Uterus (tissue), 4 donors: ENCODE measurements around the gene PPP2R2C. TPM values are rescaled to one million over a fixed set of nuclear protein-coding genes. Genes with fewer than 3 reads are reported as not detected.

ENCODE experiments used
- DNase-seq, 2 donors: peaks; one replicate each; pipeline ENCODE4 v3.0.0-alpha.2; 2019 to 2020
- H3K27ac ChIP-seq, 2 donors: fragments of 200-600 bp; sonication (generic); 1 replicate in 1 of 2; 2 replicates in 1 of 2; pipeline ENCODE4 v1.5.1; 2016 to 2018
- H3K27me3 ChIP-seq, 2 donors: fragments of 200-600 bp; sonication (generic); one replicate each; pipeline ENCODE4 v1.5.1; 2018 to 2019; ENCODE audit warnings: control low read depth in 1 of 2
- H3K36me3 ChIP-seq, 2 donors: fragments of 200-600 bp; sonication (generic); one replicate each; pipeline ENCODE4 v1.5.1; 2019; ENCODE audit warnings: control low read depth in 1 of 2
- H3K4me1 ChIP-seq, 2 donors: fragments of 200-600 bp; sonication (generic); one replicate each; pipeline ENCODE4 v1.5.1; 2018 to 2019; ENCODE audit warnings: control low read depth in 1 of 2
- H3K4me3 ChIP-seq, 2 donors: fragments of 200-600 bp; sonication (generic); 1 replicate in 1 of 2; 2 replicates in 1 of 2; pipeline ENCODE4 v1.5.1; 2018 to 2019; ENCODE audit warnings: mild to moderate bottlenecking in 1 of 2
- H3K9me3 ChIP-seq, 2 donors: fragments of 200-600 bp; sonication (generic); one replicate each; pipeline ENCODE4 v1.5.1; 2019; ENCODE audit warnings: control low read depth in 1 of 2
- POLR2A ChIP-seq, 2 donors: fragments of 450-650 bp; IDR thresholded peaks; one replicate each; pipeline ENCODE4 v1.6.1; 2016; ENCODE audit warnings: antibody characterized with exemption in 2 of 2, mild to moderate bottlenecking in 1 of 2, moderate library complexity in 1 of 2
- intact Hi-C: fragments of 100-400 bp; cut with DNase I; formaldehyde crosslinking; loops from one replicate; pipeline ENCODE4 v1.15.1; 2023; ENCODE audit warnings: low total_unique reads
- total RNA-seq, 4 donors: library from RNA; depleted of rRNA in 3 of 4; stranded (reverse); fragments of >200 nt in 3 of 4; gene quantifications; one replicate each; pipeline versions ENCODE4 v1.1.0 to v1.2.4, GENCODE V29; 2014 to 2023
- TF ChIP-seq, protein P1 (sequence below), 4 experiments: fragments of 200-600 bp in 2 of 4; fragments of 450-650 bp in 2 of 4; sonication (generic) in 2 of 4; IDR thresholded peaks; one replicate each; pipeline ENCODE4 v1.5.1; 2016 to 2019; ENCODE audit warnings: antibody characterized with exemption in 4 of 4, mild to moderate bottlenecking in 2 of 4, moderate library complexity in 1 of 4
- donor health status: DM: yes; HTN: yes; CAD: no.

PPP2R2C gene
- total RNA-seq, 4 donors from 2014 or later: 2.9 to 49.1 (median 27.3) TPM

DNA sequence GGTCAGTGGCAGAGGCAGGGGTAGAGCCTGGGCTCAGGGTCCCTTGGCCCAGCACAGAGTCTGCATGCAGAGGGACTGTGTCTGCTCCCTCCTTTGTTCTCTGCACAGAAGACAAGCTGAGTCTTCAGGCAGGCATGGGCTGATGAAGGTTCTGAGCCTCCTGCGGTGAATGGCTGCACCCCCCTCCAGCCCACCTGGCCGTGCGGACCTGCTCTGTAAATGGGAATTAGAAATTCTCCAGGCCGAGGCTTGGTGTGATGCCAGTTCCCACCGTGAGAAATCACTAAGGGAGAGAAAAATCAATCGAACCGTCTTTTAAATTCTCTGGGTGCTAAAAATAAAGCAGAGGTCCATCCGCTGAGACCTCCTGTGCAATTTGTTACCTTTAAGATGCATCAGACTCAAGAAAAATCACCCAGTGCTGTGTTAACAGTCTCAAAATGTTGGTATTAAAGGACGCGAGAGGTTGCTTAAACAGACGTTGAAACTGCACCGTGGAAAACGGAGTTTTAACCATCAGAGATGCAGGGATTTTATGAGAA is 106.8 kb downstream of the PPP2R2C start:
- Histone ChIP-seq H3K4me3 (no peak overlapping the region), H3K27ac (no peak overlapping the region), H3K36me3 (no peaks in the 10 kb centered on the region), H3K27me3 (no peaks in the 10 kb centered on the region), H3K9me3 (no peaks in the 10 kb centered on the region), H3K4me1 (no peaks in the 10 kb centered on the region)
- no peak for DNase-seq
- TF ChIP-seq, protein P1, sequence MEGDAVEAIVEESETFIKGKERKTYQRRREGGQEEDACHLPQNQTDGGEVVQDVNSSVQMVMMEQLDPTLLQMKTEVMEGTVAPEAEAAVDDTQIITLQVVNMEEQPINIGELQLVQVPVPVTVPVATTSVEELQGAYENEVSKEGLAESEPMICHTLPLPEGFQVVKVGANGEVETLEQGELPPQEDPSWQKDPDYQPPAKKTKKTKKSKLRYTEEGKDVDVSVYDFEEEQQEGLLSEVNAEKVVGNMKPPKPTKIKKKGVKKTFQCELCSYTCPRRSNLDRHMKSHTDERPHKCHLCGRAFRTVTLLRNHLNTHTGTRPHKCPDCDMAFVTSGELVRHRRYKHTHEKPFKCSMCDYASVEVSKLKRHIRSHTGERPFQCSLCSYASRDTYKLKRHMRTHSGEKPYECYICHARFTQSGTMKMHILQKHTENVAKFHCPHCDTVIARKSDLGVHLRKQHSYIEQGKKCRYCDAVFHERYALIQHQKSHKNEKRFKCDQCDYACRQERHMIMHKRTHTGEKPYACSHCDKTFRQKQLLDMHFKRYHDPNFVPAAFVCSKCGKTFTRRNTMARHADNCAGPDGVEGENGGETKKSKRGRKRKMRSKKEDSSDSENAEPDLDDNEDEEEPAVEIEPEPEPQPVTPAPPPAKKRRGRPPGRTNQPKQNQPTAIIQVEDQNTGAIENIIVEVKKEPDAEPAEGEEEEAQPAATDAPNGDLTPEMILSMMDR (IDR thresholded peaks at IDR 0.05): no peak
- TF ChIP-seq POLR2A (IDR thresholded peaks at IDR 0.05): no peak
- intact Hi-C loops: no loop called here

DNA sequence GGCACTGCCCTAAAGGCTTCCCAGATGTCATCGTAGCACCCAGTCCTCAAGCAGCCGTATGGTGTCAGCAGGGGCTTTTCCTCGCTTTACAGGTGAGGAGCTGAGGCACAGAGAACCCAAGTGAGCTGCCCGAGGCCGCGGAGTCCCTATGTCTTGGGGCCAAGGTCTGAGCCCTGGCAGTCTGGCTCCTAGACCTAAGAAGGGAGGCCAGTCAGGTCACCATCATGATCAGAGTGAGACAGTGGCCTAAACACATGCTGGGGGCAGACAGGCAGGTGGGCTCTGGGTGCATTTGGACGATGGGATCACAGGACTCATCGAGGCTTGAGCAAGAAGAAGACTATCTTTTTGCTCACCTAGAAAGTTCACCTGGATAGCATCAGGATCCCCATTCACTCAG is 107.8 kb downstream of the PPP2R2C start:
- TF ChIP-seq, protein P1 (IDR thresholded peaks at IDR 0.05): no peak
- TF ChIP-seq POLR2A (IDR thresholded peaks at IDR 0.05): no peak
- intact Hi-C loops: no loop called here
- no peak overlapping the region for H3K27ac ChIP-seq
- DNase-seq: no peak
- no peaks in the 10 kb centered on the region for H3K9me3 ChIP-seq
- no peaks in the 10 kb centered on the region for H3K36me3 ChIP-seq
- H3K4me3 ChIP-seq: no peak overlapping the region
- no peaks in the 10 kb centered on the region for H3K4me1 ChIP-seq
- no peaks in the 10 kb centered on the region for H3K27me3 ChIP-seq

DNA sequence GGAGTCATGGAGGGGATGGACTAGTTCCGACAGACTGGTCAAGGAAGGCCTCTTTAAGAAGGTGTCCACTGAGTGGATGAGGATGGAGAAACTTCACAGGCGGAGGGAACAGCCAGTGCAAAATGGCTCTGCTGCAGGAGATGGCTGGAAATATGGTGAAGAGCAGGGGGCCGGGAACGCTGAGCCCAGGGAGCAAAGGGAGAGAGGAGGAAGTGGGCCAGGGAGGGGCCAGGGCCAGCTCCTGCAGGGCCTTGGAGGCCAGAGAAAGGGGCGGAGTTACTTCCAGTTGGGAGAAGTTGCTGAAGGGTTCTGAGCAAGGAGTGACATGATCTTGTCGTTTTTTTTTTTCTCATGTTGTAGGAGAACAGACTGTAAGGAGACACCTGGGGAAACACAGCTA is 108.3 kb downstream of the PPP2R2C start:
- no peak for DNase-seq
- intact Hi-C loops: no loop called here
- no peak overlapping the region for H3K27ac ChIP-seq
- TF ChIP-seq POLR2A (IDR thresholded peaks at IDR 0.05): no peak
- TF ChIP-seq, protein P1 (IDR thresholded peaks at IDR 0.05): no peak
- H3K36me3 ChIP-seq: no peaks in the 10 kb centered on the region
- no peaks in the 10 kb centered on the region for H3K27me3 ChIP-seq
- no peaks in the 10 kb centered on the region for H3K9me3 ChIP-seq
- no peak overlapping the region for H3K4me3 ChIP-seq
- no peaks in the 10 kb centered on the region for H3K4me1 ChIP-seq

DNA sequence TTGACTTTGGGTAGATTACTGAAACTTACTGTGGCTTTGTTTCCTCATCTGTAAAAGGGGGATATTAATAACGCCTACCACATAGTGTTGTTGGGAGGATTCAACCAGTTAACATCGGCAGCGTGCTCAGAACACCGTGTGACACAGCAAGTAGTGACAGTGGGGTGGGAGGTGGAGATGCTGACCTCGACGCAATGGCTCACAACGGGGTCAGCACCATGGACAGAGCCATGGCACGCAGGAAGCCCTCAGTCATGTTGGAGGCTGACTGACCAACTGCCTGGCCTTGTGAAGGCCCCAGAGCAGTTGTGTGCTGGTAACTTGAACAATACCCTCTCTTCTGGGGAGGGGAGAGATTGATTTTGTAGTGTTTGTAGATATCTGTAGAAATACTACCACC is 109.5 kb downstream of the PPP2R2C start:
- no peak overlapping the region for H3K27ac ChIP-seq
- H3K4me1 ChIP-seq: no peaks in the 10 kb centered on the region
- H3K9me3 ChIP-seq: no peaks in the 10 kb centered on the region
- H3K36me3 ChIP-seq: no peaks in the 10 kb centered on the region
- TF ChIP-seq, protein P1 (IDR thresholded peaks at IDR 0.05): no peak
- TF ChIP-seq POLR2A (IDR thresholded peaks at IDR 0.05): no peak
- H3K4me3 ChIP-seq: no peak overlapping the region
- intact Hi-C loops: no loop called here
- H3K27me3 ChIP-seq: no peaks in the 10 kb centered on the region
- DNase-seq: no peak

DNA sequence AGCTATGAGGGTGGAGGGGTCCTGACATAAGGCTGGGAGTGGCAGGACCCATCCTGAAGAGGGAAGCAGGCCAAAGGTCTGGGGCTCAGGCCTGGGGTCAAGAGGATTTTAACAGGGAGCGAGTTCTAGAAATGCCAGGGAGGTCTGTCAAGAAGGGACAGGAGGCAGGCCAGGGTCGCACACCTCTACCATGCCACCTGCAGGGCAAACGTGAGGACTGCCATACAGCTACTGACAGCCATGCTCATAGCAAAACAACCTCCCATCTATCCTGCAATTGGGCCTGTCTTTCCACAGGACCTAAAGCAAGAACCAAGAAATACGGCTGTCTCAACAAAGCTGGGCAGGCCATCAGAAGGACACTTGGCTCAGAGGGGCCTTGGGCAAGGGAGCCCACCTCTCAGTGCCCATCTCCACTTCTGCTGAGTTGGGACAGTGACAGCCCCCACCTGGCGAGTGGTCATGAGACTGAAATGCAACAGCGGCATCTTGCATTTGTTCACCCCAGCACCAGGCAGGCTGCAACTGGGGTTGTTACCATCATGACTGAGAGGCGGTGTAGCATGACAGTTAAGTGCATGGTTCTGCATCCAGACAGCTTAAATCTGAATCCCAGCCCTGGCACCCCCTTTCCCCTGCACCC is 110.0 kb downstream of the PPP2R2C start:
- H3K27me3 ChIP-seq: no peaks in the 10 kb centered on the region
- DNase-seq: no peak
- TF ChIP-seq, protein P1 (IDR thresholded peaks at IDR 0.05): no peak

More for the DNA sequence above, 110.0 kb downstream of the PPP2R2C start:
- Histone ChIP-seq H3K36me3 (no peaks in the 10 kb centered on the region), H3K9me3 (no peaks in the 10 kb centered on the region), H3K4me1 (no peaks in the 10 kb centered on the region), H3K27ac (no peak overlapping the region), H3K4me3 (no peak overlapping the region)
- intact Hi-C loops: no loop called here
